Fibroblast of lung (primary cell): ENCODE results near the gene DISP2. TPM values are rescaled to one million over a fixed set of nuclear protein-coding genes. Genes with fewer than 3 reads are reported as not detected.
A peak's percentile ranks its signal among the peaks of the same experiment; 100 is the strongest.

Experiments
- DNase-seq, 2 donors: peaks; one replicate each; pipeline versions ENCODE4 v3.0.0 to v3.0.0-alpha.2; 2010; ENCODE audit warnings: low read depth in 2 of 2
- H2AFZ ChIP-seq: 2 replicates; pipeline ENCODE4 v1.5.1; 2012; ENCODE audit warnings: low read length, control low read depth, inconsistent platforms
- H3K27ac ChIP-seq: 2 replicates; pipeline ENCODE4 v1.5.1; 2011; ENCODE audit warnings: low read length, control low read depth; ENCODE audit not compliant: insufficient read depth
- H3K27me3 ChIP-seq: 2 replicates; pipeline ENCODE4 v1.5.1; 2011; ENCODE audit warnings: mild to moderate bottlenecking, low read length; ENCODE audit not compliant: control insufficient read depth, insufficient read depth
- H3K36me3 ChIP-seq: 2 replicates; pipeline ENCODE4 v1.5.1; 2011; ENCODE audit warnings: low read length; ENCODE audit not compliant: control insufficient read depth, insufficient read depth
- H3K4me1 ChIP-seq: 2 replicates; pipeline ENCODE4 v1.5.1; 2011; ENCODE audit warnings: low read length; ENCODE audit not compliant: control insufficient read depth, insufficient read depth; ENCODE audit errors: extremely low read depth
- H3K4me2 ChIP-seq: 2 replicates; pipeline ENCODE4 v1.5.1; 2011; ENCODE audit warnings: low read length, control low read depth; ENCODE audit not compliant: insufficient read depth; ENCODE audit errors: extremely low read depth
- H3K4me3 ChIP-seq, 4 experiments: fragments of 200-600 bp in 1 of 4; sonication (generic) in 1 of 4; replicated peaks in 1 of 4; 2 replicates each; pipeline ENCODE4 v1.5.1; 2011 to 2016; ENCODE audit warnings: low read length in 4 of 4, low read depth in 3 of 4, mild to moderate bottlenecking in 3 of 4, control low read depth in 2 of 4, inconsistent platforms in 1 of 4, mixed read lengths in 1 of 4; ENCODE audit not compliant: insufficient read depth in 1 of 4; ENCODE audit errors: control extremely low read depth in 1 of 4
- H3K79me2 ChIP-seq: 2 replicates; pipeline ENCODE4 v1.5.1; 2012; ENCODE audit warnings: mild to moderate bottlenecking, low read length, inconsistent platforms; ENCODE audit not compliant: control insufficient read depth, insufficient read depth
- H3K9ac ChIP-seq: 2 replicates; pipeline ENCODE4 v1.5.1; 2011; ENCODE audit warnings: mild to moderate bottlenecking, low read length, control low read depth; ENCODE audit not compliant: insufficient read depth
- H3K9me3 ChIP-seq: 2 replicates; pipeline ENCODE4 v1.5.1; 2012; ENCODE audit warnings: low read depth, low read length; ENCODE audit not compliant: control insufficient read depth, insufficient read depth
- H4K20me1 ChIP-seq: 2 replicates; pipeline ENCODE4 v1.5.1; 2011; ENCODE audit warnings: low read length; ENCODE audit not compliant: control insufficient read depth, insufficient read depth; ENCODE audit errors: extremely low read depth
- EZH2 ChIP-seq: IDR thresholded peaks from 2 replicates; pipeline ENCODE4 v1.5.1; 2012; ENCODE audit warnings: low read length, control low read depth, mild to moderate bottlenecking; ENCODE audit errors: missing control alignments
- polyA minus RNA-seq: library from RNA; depleted of rRNA, polyadenylated mRNA; stranded (reverse); fragments of >200 nt; gene quantifications from 2 replicates; pipeline ENCODE4 v1.2.3, GENCODE V29; 2011; ENCODE audit warnings: low replicate concordance
- polyA plus RNA-seq, 2 donors: library from polyadenylated mRNA; depleted of rRNA in 1 of 2; stranded (reverse) in 1 of 2; unstranded in 1 of 2; fragments of >200 nt; gene quantifications; 2 replicates each; pipeline ENCODE4 v1.2.1, GENCODE V29; 2011 to 2012; ENCODE audit warnings: missing spikeins in 1 of 2
- total RNA-seq: library from RNA; depleted of rRNA; stranded (reverse); fragments of >200 nt; gene quantifications from 2 replicates; pipeline ENCODE4 v1.2.1, GENCODE V29; 2014
- TF ChIP-seq, protein P1 (sequence below), 2 donors: IDR thresholded peaks in 1 of 2; conservative IDR thresholded peaks in 1 of 2; 1 replicate in 1 of 2; 2 replicates in 1 of 2; pipeline ENCODE4 v1.5.1; 2011 to 2012; ENCODE audit warnings: low read length in 2 of 2, control low read depth in 1 of 2, inconsistent platforms in 1 of 2, low read depth in 1 of 2, mild to moderate bottlenecking in 1 of 2

Gene DISP2, protein sequence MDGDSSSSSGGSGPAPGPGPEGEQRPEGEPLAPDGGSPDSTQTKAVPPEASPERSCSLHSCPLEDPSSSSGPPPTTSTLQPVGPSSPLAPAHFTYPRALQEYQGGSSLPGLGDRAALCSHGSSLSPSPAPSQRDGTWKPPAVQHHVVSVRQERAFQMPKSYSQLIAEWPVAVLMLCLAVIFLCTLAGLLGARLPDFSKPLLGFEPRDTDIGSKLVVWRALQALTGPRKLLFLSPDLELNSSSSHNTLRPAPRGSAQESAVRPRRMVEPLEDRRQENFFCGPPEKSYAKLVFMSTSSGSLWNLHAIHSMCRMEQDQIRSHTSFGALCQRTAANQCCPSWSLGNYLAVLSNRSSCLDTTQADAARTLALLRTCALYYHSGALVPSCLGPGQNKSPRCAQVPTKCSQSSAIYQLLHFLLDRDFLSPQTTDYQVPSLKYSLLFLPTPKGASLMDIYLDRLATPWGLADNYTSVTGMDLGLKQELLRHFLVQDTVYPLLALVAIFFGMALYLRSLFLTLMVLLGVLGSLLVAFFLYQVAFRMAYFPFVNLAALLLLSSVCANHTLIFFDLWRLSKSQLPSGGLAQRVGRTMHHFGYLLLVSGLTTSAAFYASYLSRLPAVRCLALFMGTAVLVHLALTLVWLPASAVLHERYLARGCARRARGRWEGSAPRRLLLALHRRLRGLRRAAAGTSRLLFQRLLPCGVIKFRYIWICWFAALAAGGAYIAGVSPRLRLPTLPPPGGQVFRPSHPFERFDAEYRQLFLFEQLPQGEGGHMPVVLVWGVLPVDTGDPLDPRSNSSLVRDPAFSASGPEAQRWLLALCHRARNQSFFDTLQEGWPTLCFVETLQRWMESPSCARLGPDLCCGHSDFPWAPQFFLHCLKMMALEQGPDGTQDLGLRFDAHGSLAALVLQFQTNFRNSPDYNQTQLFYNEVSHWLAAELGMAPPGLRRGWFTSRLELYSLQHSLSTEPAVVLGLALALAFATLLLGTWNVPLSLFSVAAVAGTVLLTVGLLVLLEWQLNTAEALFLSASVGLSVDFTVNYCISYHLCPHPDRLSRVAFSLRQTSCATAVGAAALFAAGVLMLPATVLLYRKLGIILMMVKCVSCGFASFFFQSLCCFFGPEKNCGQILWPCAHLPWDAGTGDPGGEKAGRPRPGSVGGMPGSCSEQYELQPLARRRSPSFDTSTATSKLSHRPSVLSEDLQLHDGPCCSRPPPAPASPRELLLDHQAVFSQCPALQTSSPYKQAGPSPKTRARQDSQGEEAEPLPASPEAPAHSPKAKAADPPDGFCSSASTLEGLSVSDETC (N-terminal part only)
- total RNA-seq: under 0.01 and 0.26 TPM in 2 replicates
- polyA plus RNA-seq: 0.11 and 0.43 TPM in 2 replicates
- 0.62 and 1.1 TPM in 2 replicates for polyA plus RNA-seq (2012)
- 0.12 and 0.26 TPM in 2 replicates for polyA minus RNA-seq

DNA sequence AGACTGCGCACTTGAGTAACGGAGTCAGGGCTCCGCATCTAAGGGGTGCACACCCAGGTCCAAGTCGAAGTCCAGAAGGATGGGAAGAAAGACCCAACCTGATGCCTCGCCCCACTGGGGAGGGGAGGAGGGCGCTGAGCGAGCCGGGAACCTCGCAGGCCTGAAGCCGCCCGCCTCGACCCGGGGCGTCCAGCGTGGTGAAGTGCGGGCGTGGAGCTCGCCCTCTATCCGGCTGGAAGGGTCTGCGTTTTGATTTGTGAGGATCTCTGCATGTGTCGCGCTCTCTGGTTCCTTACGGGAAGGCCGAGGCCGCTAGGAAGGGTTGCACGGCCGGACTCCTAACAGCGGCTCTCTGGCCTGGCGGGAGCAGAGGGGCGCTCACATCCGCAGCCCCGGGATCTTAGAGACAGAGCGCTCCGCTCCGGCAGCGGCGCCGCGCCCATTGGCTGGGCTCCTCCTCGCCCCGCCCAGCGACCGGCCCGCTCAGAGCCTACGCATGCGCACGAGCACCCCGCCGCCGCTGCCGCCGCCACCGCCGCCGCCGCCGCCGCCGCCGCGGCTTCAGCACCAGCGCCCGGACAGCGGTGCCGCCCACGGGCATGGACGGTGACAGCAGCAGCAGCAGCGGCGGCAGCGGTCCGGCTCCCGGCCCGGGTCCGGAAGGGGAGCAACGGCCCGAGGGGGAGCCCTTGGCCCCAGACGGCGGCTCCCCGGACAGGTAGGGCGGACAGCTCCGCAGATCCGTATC lies at the start of gene DISP2:
Gene DISP2 (plus strand): TSS at position 497 of the 748 bp plus-strand sequence. CDS start 103 bp downstream, at position 600.
- DNase-seq: peak; percentile 62 to 67
- Histone ChIP-seq H3K36me3 (no peaks in the 10 kb centered on the region), H4K20me1 (no peaks in the 10 kb centered on the region), H3K4me3 (peak within 1 kb of the TSS; percentile 35 to 56 (median 42)), H3K4me1 (peaks cover 3% of the 10 kb centered on the region), H2AFZ (peak within 1 kb of the TSS; percentile 63), H3K9me3 (no peaks in the 10 kb centered on the region), H3K4me2 (peak within 1 kb of the TSS; percentile 80), H3K9ac (no peak within 1 kb of the TSS), H3K27me3 (peaks cover 38% of the 10 kb centered on the region), H3K27ac (no peak within 1 kb of the TSS), H3K79me2 (no peaks in the 10 kb centered on the region)
- no peak for TF ChIP-seq EZH2
- TF ChIP-seq, protein P1, sequence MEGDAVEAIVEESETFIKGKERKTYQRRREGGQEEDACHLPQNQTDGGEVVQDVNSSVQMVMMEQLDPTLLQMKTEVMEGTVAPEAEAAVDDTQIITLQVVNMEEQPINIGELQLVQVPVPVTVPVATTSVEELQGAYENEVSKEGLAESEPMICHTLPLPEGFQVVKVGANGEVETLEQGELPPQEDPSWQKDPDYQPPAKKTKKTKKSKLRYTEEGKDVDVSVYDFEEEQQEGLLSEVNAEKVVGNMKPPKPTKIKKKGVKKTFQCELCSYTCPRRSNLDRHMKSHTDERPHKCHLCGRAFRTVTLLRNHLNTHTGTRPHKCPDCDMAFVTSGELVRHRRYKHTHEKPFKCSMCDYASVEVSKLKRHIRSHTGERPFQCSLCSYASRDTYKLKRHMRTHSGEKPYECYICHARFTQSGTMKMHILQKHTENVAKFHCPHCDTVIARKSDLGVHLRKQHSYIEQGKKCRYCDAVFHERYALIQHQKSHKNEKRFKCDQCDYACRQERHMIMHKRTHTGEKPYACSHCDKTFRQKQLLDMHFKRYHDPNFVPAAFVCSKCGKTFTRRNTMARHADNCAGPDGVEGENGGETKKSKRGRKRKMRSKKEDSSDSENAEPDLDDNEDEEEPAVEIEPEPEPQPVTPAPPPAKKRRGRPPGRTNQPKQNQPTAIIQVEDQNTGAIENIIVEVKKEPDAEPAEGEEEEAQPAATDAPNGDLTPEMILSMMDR (conservative IDR thresholded peaks at IDR 0.05 in 1 of 2, IDR thresholded peaks at IDR 0.05 in 1 of 2; ENCODE audit: low read depth in 1 of 2, low read length in 2 of 2): no peak

DNA sequence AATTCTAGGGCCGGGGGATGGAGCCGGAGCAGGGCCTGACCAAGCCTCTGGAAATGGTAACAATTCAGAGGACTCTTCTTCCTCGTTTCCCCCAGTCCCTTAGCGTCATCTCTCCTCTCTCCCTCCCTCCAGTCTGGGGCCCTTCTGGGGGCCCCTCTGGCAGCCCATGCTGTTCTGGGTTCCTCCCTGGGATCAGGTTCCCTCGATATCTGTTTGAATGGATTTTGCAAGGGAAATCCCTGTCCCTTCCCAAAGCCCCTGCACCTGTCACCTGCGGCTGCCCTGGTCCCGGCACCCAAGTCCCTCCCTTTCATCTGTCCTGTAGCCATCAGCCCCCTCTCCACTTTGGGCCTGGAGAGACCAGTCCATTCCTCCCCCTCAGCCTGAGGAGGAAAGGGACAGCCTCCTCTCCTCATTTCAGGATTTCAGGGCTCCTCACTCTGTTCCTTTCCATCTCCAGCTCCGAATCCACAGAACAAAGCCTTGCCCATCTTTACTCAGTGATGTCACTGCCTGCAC lies 48.6 kb upstream of the DISP2 start:
- Histone ChIP-seq H3K27me3 (peaks cover 30% of the 10 kb centered on the region), H3K36me3 (no peaks in the 10 kb centered on the region), H3K4me2 (no peak overlapping the region), H3K4me1 (no peaks in the 10 kb centered on the region), H3K79me2 (no peaks in the 10 kb centered on the region), H3K9me3 (no peaks in the 10 kb centered on the region), H3K4me3 (no peak overlapping the region), H3K27ac (no peak overlapping the region), H2AFZ (no peak overlapping the region), H4K20me1 (no peaks in the 10 kb centered on the region), H3K9ac (no peak overlapping the region)
- DNase-seq: no peak
- TF ChIP-seq, protein P1 (conservative IDR thresholded peaks at IDR 0.05 in 1 of 2, IDR thresholded peaks at IDR 0.05 in 1 of 2; ENCODE audit: low read depth in 1 of 2, low read length in 2 of 2): no peak
- no peak for TF ChIP-seq EZH2
